GM21447 (cell line): Measurements from ENCODE around the gene CISH.

Source experiments
- ATAC-seq: cut with Tn5 transposase; IDR thresholded peaks from one replicate; pipeline ENCODE4 v1.9.1; 2021; ENCODE audit not compliant: unreplicated experiment

CISH gene

DNA sequence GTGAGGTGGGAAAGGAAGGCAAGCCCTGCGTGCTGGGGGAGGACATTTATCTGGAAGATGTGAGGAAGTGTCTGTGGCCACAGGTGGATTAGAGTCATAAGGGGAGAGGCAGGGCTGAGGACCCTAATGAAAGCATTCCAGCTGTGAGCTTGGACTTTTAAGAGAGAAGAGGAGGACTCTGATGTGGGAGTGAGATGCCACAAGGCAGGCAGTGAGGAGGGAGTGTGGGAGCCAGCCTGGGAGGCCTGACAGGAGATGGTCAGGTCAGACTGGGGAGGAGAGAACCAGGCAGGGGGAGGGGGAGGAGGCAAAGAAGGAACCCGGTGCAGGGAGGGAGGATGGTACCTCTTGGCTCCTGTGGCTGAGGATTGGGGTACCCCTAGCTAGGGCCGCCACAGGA, 26.4 kb upstream of the CISH start:
- ATAC-seq, result no peak

DNA sequence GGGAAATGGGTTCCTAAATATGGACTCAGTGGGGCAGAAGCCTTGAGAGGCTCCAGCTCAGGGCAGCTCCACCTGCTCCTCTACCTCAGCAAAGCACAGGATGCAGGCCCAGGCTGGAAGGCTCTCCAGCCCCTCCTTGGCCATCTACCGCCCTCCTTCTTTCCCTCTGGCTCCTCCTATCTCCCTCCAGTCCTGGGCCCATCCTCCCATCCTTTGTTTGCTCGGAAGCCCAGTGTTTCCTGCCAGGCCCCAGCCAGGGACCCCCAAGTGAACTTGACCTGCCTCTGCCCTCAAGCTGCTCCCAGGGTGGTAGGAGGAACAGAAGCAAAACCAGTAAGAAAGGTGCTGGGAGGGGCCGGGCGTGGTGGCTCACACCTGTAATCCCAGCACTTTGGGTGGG, 25.4 kb upstream of the CISH start:
- no peak for ATAC-seq

DNA sequence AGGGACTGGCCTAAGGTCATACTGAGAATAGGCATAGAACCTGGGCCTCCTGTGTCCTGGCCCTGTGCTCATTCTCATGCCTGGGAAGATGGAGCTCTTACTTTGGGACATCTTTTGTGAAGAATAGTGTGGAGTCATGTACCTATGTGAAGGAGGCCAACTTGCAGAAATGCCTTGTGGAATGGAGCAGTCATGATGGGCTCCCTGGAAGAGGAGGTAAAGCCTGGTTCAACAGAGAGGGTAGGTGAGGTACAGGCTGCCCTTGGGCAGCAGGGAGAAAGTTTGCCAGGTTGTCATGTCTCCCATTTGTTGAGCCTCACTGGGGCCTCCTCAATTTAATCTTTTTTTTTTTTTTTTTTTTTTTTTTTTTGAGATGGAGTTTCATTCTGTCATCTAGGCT, 23.5 kb upstream of the CISH start:
- no peak for ATAC-seq

DNA sequence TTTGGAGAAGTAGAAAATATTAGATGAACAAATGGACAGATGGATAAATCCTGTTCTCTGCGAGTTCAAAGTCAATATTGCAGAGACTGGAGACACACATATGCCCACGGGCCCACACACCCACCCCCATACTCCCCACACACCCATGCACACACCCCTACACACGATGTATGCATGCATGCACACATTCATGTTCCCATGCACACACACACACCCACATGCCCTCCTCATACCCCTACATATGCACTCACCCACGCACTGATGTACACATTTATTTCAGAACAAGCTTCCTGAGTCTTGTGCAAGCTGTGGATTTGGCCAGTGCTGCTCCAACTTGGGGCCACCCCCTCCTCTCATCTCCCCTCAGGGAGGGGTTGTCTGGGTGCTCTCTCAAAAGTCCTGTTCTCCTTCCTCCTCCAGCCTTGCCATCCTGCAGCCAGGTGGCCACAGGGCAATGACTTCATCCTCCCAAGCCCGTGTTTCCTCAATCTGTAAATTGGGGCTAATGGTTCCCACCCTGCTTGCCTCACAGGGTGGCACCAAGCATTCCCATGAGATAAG, 21.7 kb upstream of the CISH start:
- no peak for ATAC-seq

DNA sequence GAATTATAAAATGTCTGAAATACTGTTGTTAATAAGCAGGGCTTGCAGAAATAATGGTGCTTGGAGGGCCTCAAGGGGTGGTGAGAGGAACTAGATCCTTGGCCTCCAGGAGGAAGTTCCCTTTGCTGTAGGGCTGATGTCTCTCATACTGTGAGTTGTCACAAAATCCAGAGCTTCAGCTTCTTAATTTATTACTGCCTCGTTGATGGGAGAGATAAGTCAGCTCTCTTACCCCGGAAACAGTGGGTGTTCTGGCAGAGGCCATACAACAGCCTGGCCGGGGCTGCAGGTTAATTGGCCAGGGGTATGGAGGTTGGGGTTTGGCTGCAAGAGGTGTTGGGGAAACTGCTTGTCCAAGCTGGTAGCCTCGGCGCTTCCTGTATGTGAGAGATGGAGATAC, 20.9 kb upstream of the CISH start:
- no peak for ATAC-seq

DNA sequence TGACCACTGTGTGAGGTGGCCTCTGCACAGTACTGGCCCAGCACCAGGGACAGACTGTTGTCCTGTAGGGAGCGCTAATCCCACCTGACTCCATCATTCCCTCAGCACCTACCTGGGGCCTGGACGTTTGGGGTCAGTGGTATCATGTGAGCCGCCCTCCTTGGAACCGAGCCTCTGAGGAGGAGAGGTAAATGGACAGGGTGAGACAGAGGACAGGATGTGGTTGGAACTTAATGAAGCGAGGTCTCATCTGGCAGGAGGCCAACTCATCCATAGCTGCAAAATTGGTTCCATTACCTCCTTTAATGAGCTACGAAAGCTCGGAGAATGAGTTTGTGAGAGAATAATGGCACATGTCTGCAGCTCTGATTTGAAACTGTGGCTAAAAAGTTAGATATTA, 19.3 kb upstream of the CISH start:
- no peak for ATAC-seq

DNA sequence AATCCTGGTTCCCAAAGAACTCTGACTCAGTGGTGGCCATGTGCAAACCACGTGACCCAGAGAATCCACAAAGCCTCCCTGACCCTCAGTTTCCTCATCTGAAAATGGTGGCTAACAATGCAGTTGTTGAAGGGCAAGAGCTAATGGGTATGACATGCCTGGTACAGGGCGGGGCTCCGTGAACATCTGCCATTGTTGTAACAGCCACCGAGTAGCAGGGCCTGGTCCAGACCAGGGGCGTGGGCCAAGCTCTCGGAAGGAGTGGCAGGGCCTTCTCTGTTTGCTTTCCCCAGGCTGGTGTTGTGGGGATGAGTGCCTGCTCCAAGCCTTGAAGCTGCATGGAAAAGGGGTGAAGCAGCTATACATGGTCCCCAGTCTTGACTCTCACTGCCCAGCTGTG, 18.8 kb upstream of the CISH start:
- no peak for ATAC-seq

DNA sequence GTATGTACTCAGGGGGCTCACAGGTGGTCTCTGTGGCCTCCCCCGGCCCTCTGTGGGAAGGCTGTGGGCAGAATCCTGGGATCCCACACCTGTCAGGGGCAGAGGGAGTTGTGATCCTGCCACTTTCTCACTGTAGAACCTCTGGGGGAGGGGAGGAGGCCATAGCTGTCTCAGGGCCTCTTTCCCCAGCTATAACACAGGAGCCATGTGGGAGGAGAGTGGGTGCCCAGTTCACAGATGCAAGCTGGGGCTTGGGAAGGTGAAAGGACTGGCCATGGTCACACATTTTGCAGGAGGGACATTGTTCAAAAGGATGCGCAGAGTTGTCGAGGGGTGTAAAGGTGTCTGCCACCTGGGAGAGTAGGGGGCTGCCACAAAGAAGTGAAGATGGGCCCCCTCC, 17.0 kb upstream of the CISH start:
- no peak for ATAC-seq

DNA sequence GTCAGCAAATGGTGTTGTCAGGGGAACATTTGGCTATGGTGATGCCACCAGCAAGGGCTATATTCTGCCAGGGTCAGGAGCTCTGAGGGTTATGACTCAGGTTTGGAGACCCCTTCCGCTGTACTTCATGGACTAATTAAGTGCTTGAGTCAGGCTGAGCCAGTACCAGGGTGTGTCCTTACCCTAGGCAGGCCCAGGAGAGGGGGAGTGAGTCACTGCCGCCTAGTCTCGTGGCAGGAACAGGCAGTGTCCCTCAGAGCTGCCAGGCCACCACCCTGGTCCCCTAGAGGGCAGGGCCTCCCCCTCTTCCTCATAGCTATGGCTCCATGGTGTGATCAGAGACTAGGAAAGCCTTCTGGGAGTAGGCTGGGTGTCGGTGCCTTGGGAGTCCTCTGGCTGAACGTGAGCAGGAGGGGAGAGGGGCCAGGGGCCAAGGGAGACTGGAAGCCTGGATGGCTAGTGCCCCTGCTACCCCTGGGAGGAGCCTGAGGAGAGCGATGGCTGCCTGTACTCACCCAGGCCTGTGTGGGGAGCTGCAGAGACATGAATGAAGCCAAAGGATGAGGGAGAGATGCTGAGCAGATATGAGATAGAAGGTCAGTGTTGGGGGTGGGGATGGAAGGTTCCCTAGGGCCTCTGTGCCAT, 16.0 kb upstream of the CISH start:
- no peak for ATAC-seq

DNA sequence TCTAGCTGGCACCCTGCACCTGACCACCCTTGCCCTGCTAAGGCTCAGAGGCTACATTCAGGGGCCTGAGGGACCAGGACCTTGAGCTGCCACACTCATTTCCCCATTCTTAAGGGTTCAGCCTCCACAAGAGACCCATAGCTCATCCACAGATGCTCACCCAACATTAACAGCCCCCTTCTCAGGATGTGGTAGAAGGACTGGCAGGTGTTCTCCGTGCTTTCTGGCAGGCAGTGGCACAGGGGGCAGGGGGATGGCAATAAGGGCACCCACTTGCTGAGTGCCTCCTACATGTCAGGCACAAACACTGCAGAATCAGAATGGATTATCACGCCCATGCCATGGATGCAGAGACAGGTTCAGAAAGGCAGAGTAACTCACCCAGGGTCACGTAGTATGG, 14.8 kb upstream of the CISH start:
- ATAC-seq, result no peak

DNA sequence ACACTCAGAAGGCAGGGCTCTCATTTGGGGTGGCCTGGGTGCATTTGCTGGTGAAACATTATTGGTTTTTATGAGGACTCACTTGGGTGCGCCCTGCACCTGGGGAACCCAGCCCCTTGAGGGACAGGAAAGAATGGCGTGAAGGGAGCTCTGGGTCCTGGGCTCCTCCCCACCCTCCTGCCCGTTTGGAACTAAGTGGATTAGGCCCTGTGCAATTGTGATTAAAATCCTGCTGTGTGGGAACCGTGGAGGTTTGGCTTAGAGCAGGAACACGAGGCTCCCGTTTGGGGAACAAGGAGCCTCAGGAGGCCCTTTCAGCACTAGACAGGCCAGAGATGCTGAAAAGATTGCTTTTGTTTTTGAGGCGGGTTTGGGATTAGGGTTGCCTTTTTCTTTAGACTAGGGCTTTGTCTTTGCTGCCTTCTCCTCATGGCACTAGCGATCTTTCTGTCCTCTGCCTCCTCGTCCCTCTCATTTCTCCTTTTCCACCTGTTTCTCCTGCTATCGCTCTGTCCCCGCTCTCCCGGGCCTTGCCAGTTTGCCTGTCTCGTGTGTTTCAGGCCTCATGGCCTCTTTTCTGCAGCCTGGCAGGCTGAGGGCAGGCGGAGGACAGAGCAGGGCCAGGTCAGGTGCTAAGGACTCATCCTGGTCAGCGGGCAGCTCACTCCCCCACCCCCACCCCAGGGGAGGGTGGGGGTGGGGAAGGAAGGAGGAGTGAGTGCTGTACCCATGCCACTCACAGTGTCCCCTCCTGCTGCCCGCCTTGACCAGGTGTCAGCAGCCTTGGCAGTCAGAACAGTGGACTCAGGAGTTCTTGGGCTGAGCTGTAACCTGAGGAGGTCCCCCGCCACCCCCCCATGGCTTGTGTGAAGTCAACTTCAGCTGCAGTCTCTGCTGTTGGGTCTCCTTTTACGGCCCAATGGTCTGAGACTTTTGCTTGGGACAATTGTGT, 13.9 kb upstream of the CISH start:
- ATAC-seq, result no peak

DNA sequence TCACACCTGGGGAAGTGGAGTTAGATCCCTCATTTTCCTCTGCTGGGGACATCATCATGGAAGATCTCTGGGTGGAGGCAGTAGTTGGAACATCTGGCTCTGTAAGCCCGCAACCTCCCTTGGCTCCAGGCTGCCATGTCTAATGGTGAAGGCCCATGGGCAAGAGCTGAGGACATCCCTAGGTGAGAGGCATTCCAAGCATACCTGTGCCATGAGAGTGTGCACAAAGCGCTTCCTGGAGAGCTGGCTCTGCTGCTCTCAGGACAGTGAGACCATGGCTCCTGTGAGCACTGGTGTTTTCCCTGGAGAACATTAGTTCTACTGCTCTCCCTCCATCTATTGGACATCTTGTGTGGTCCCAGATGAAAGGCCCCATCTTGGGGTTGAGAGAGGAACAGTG, 13.1 kb upstream of the CISH start:
- no peak for ATAC-seq

DNA sequence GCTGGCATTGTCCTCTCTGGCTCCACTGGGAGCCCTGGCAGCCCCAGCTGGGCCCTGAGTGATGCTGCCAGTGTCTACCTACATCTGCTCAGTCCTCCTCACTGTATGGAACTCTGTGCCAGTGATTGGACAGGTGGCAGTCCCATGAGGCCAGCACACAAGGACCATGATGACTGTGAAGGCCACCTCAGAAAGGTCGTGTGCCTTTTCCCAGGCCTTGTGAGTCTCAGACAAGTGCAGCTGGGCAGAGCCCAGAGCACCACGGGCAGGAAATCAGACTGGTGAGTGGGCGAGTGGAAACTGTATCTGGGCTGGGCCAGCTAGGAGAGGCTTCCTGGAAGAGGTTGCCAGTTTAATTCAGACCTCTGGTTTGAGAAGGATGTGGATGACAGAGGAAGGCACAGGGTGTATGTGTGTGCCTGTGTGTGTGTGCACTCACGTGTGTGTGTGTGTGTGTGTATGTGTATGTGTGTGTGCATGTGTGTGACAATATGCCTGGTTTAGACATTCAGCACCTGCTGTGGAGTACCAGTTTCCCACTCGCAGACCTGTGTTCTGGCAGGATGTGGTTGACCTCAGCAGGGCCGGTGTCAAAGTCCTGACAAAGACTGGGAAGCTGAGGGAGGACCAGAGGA, 12.4 kb upstream of the CISH start:
- peak; percentile 41 for ATAC-seq

DNA sequence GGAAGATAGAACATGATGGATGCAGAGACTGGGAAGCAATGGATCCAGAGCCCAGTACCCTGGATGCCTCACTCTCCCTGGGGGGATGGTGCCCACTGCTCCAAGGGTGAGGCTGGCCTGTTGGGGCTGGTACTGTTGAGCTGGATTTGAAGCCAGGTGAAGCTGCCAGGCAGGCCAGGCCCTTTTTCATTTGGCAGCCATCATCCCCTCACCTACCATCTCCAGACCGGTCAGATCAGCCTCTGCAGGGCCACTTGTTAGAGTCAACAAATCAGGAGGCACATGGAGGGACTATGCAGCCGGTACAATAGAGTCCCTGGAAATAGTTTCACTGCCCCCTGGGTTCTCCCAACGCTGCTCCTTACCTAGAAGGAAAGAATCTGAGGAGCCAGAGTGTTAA, 11.3 kb upstream of the CISH start:
- no peak for ATAC-seq

DNA sequence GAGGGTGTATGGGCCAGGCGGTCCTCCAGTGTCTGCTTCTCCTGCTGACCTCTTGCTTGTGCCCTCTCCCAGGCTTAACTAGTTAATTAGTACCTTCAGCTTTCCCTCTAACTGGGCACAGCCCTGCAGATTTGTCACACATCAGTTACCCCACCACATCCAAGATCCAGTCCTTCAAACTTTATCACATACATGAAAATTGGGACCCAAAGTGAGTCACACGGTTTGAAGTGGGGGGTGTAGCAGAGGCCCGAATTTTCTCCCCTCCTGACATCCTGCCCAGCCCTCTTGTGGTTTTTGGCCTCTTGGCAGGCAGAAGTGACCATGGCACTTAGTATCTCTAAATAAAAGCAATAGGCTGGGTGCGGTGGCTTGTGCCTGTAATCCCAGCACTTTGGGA, 9.2 kb upstream of the CISH start:
- no peak for ATAC-seq

DNA sequence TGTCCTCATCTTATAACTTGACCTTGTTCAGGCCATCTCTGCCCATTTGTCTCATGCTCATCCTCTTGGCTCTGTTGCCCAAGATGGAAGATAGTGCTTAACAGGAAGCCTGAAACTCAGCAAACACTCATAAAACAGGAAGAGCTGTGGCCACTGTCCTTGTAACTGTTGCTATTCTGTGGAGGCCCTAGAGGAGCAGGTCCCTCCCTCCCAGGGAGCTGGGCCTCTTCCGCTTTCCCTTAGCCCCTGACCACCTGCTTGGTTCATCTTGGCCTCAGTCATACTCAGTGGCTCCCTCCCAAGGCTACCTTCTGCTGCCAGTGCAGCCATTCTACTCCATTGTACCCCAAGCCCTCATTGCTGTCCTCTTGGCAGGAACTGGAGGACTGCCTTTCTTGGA, 8.8 kb upstream of the CISH start:
- ATAC-seq, result no peak

DNA sequence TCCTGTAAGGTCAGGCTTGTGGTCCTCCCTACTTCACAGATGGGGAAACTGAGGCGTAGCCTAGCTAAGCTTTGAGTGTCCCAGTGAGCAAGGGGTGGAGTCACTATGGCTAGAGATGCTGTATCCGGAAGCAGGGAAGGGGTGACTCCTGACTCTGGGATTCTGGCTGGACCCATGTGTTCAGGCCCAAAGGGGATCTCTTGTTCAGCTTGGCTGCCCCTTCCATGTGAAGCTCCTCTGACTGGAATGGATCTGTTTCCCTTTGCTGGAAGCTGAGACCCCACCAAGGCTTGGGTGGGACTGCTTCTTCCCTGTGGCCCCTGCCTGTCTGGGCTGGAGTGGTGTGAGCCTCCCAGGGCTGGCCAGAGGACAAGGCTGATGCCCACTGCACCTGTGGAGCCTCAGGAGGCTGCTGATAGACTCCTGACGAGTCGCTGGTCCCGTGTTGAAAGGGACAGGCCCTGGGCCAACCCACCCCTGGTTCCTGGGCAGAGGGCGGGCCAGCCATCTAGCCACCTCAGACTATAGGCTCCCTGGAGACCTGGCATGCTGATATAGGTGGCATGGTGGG, 6.4 kb upstream of the CISH start:
- no peak for ATAC-seq

DNA sequence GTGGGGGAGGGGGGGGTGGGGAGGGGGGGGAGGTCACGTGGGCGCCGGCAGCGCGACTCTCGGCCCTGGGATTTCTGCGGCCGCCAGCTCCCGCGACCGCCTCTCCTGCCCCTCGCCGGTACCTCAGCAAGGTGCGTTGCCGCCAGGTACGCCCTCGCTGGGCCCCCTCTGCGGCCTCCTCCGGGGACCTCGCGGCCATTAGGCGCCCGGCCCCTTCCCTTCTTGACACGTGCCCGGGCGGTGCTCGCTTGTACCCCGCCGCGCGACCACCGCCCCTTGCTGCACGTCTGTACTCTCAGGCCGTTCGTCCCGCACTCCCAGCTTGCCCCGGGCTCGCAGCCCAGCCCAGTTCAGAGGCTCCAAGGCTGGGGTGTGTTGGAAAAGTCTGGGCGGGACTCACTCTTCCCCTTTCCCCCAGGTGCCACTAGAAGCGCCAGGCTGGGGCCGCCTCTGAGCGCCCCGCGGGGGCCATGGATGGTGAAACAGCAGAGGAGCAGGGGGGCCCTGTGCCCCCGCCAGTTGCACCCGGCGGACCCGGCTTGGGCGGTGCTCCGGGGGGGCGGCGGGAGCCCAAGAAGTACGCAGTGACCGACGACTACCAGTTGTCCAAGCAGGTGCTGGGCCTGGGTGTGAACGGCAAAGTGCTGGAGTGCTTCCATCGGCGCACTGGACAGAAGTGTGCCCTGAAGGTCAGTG, 5.7 kb upstream of the CISH start, which contains the start of gene MAPKAPK3:
TSS of gene MAPKAPK3 (plus strand) at position 56 of the 696 bp plus-strand sequence. CDS start at position 471, 415 bp downstream.
- ATAC-seq, result peak; percentile 9

DNA sequence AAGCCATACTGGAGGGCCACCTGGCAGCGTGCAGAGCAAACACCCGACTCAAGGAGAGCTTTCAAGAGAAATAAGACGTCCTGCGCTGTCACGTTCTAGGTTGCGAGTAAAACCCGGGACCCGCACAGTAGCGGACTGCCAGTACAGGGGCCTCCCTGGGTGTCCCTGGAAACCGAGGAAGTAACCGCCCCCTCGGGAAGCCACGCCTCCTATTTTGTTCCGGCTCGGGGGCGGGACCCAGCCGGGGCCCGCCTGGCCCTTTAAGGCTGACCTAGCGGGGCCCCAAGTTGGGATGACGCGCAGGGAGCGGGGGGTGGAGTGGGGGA, 5.2 kb upstream of the CISH start:
- ATAC-seq, result peak; percentile 55

DNA sequence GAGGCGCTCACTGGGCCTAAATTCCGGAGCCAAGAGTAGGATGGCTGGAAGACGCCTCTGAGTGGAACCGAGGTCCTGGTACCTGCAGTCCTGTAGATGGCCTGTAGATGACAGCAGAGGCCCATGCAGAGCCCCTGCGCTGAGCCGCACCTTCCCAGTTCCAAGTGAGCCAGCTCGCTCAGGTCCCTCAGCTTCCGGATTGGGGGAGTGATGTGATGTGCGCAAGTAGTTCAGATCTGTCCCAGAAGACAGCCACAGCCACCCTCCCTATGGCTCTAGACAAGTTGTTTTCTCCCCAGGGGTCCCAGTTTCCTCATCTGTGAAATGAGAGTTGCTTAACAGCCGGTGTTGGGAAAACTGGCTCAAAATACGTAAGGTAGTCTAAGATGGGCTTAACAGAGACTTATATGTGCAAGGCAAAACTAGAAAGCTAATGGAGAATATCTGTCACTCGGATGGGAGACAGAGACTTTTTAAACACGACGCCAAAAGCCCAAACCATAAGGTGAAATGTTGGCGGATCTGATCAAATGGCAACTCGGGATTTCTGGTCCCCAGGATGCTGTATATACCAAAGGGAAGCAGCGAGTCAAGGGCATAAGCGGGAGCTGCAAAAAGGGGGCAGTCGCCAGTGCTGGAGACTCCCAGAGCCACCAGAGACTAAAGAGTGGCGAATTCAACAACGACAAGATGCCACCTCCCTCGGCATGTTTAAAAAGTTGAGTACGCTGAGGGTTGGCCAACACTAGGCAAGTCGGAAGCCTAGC, 4.6 kb upstream of the CISH start:
- ATAC-seq, result peak; percentile 27
